SW480 (cell line): Measurements from ENCODE around the gene TEX9.
A peak's percentile ranks its signal among the peaks of the same experiment; 100 is the strongest.

Experiments
- DNase-seq: peaks from one replicate; pipeline ENCODE4 v3.0.0-alpha.2; 2016; ENCODE audit warnings: low spot score

TEX9 gene

GRCh38 chr15:56454836-56455235 lies 89.6 kb downstream of the TEX9 start:
- DNase-seq, result no peak

DNA sequence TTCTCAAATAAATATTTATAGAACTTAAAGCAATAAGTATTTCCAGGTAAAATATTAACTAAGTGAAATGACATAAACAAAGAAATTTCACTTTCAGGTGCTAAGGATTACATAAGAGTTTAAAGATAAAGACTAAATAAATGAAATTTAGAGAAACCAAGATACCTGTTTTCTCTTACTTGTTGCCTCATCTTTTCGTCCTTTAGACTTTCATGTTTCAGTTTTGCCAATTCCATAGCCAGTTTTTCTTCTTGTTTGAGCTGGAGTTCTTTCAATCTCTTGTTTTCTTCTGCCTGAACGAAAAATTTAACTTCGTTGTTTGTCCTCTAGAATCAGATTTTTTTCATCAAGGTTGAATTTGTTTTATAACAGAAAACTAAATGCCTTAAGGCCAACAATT lies 91.0 kb downstream of the TEX9 start:
- no peak for DNase-seq

GRCh38 chr15:56459096-56459495 lies 93.9 kb downstream of the TEX9 start:
- no peak for DNase-seq

DNA sequence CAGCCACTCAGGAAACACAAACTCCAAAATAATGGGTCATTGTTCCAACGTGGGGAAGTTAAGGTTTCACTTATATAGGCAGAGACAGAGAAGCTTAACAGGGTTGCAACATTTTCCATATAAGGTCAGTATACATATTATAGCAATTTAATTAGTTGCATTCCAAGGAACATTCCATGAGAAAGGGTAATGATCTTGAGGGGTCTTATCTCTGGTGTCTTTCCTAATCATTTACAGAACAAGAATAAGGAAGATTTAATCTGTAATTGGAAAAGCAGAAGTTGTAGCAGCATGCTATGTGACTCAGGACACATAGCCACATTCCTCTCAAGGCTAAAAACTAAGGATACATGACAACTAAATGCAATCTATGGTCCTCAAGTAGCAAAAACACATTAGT lies 94.8 kb downstream of the TEX9 start:
- no peak for DNase-seq

DNA sequence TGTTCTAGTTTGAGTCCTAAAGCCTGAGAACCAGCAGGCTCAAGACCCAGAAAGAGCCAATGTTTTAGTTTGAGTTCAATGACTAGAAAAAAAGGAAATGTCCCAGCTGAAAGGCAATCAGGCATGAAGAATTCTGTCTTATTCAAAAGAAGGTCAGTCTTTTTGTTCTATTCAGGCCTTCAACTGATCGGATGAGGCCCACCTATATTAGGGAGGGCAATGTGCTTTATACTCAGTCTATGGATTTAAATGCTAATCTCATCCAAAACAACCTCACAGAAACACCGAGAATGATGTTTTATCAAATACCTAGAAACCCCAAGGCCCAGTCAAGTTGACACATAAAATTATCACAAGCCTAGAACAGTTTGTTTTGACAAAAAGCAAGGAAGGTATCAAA lies 95.7 kb downstream of the TEX9 start:
- DNase-seq, result no peak

DNA sequence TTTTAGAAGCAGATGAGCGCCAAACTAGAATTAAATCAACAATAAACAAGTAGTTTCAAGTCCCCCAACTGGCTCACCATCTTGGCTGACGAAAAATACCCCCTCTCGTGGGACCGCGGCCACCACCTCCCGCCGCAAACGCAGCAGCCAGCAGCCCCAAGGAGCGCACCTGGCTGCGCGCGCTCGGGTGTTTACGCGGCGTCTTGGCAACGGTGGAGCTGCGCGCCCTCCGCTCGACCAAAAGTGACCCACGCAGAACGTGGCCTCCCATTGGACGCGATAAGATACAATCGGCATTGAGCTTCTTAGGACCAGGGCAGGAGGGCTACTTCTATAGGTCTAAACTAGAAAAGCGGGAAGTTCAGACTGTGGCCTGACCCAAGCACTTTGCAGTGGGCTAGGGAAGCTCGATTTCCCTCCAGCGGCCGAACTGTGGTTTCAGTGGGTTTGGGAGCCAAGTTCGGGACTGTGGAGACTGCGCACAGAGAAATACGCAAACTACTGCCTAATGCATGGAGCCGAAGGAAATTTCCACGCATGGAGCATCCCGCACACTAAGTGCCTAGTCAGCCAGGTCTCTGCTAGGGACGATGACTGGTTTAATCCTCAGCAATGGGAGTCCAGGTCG lies 99.8 kb downstream of the TEX9 start, which contains the start of gene MNS1:
Gene MNS1, minus strand, starts transcription at position 245 of the 628 bp plus-strand sequence. Its CDS starts 165 bp downstream, at position 80.
- DNase-seq, result peak; percentile 58

- no peak for DNase-seq
Observed at GRCh38 chr15:56467616-56468015, 102.4 kb downstream of the TEX9 start.

- no peak for DNase-seq
Observed at GRCh38 chr15:56468401-56468800, 103.2 kb downstream of the TEX9 start.

GRCh38 chr15:56469483-56469882 lies 104.3 kb downstream of the TEX9 start:
- DNase-seq, result no peak

- DNase-seq, result no peak
Observed at GRCh38 chr15:56471440-56472069, 106.3 kb downstream of the TEX9 start.

GRCh38 chr15:56472278-56472677 lies 107.1 kb downstream of the TEX9 start:
- no peak for DNase-seq

DNA sequence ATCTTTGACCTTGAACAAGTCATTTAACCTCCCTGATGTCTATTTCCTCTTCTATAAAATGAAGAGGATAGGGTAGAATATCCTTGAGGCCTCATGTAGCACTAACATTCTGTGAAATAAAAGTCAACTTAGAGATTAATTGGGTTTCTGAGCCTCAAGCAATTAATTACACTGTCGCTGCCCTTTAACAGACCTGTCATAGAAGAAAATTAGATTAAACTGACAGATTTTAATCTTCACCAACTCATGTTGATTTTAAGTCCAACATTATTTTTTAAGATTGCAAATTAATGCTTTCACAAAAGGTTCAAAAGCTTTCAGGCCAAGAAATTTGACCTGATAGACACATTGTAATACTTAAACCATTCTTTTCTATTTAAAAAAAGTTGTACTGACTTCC lies 107.8 kb downstream of the TEX9 start:
- DNase-seq, result no peak

- DNase-seq, result no peak
Observed at GRCh38 chr15:56475351-56475750, 110.1 kb downstream of the TEX9 start.
